Keratinocyte (primary cell): ENCODE data around the gene TBC1D4. TPM values are rescaled to one million over a fixed set of nuclear protein-coding genes. Genes with fewer than 3 reads are reported as not detected.

Source experiments
- DNase-seq: peaks from one replicate; pipeline ENCODE4 v3.0.0-alpha.2; 2011; ENCODE audit warnings: low read depth, missing footprints, low spot score
- FAIRE-seq: peaks from 2 replicates; lab custom pipeline; 2011; peaks lifted over from hg19 to GRCh38; lab: Jason Lieb, UNC
- H2AFZ ChIP-seq: 2 replicates; pipeline ENCODE4 v1.6.0; 2012; ENCODE audit warnings: low read length, control low read depth, inconsistent platforms; ENCODE audit not compliant: control insufficient read depth
- H3K27ac ChIP-seq: 2 replicates; pipeline ENCODE4 v1.5.1; 2011; ENCODE audit warnings: low read length; ENCODE audit not compliant: control insufficient read depth, insufficient read depth
- H3K27me3 ChIP-seq: 3 replicates; pipeline ENCODE4 v1.6.0; 2011; ENCODE audit warnings: low read length; ENCODE audit not compliant: control insufficient read depth, insufficient read depth; ENCODE audit errors: extremely low read depth
- H3K36me3 ChIP-seq, 2 experiments: 2 replicates in 1 of 2; 3 replicates in 1 of 2; pipeline ENCODE4 v1.5.1; 2011; ENCODE audit warnings: low read length in 2 of 2, mild to moderate bottlenecking in 1 of 2; ENCODE audit not compliant: control insufficient read depth in 2 of 2, insufficient read depth in 2 of 2; ENCODE audit errors: extremely low read depth in 1 of 2
- H3K4me1 ChIP-seq: 3 replicates; pipeline ENCODE4 v1.5.1; 2011; ENCODE audit warnings: low read length; ENCODE audit not compliant: control insufficient read depth, insufficient read depth; ENCODE audit errors: extremely low read depth
- H3K4me2 ChIP-seq: 3 replicates; pipeline ENCODE4 v1.6.0; 2011; ENCODE audit warnings: low read depth, low read length; ENCODE audit not compliant: control insufficient read depth, insufficient read depth; ENCODE audit errors: extremely low read depth
- H3K4me3 ChIP-seq, 3 experiments: fragments of 200-600 bp in 1 of 3; sonication (generic) in 1 of 3; 2 replicates in 2 of 3; 3 replicates in 1 of 3; pipeline ENCODE4 v1.5.1; 2011 to 2016; ENCODE audit warnings: low read length in 3 of 3, mild to moderate bottlenecking in 3 of 3, control low read depth in 2 of 3, inconsistent platforms in 1 of 3, low read depth in 1 of 3, mixed read lengths in 1 of 3, mixed run types in 1 of 3, moderate library complexity in 1 of 3; ENCODE audit not compliant: control insufficient read depth in 2 of 3, insufficient read depth in 2 of 3; ENCODE audit errors: extremely low read depth in 1 of 3
- H3K79me2 ChIP-seq: 2 replicates; pipeline ENCODE4 v1.6.0; 2012; ENCODE audit warnings: low read length; ENCODE audit not compliant: control insufficient read depth, insufficient read depth
- H3K9ac ChIP-seq: 3 replicates; pipeline ENCODE4 v1.6.0; 2011; ENCODE audit warnings: low read length; ENCODE audit not compliant: control insufficient read depth, insufficient read depth; ENCODE audit errors: extremely low read depth
- H3K9me1 ChIP-seq: 3 replicates; pipeline ENCODE4 v1.6.0; 2011; ENCODE audit warnings: low read length; ENCODE audit not compliant: control insufficient read depth, insufficient read depth; ENCODE audit errors: extremely low read depth
- H3K9me3 ChIP-seq: 2 replicates; pipeline ENCODE4 v1.5.1; 2012; ENCODE audit warnings: low read depth, low read length; ENCODE audit not compliant: control insufficient read depth
- H4K20me1 ChIP-seq: 3 replicates; pipeline ENCODE4 v1.6.0; 2011; ENCODE audit warnings: low read length; ENCODE audit not compliant: control insufficient read depth, insufficient read depth; ENCODE audit errors: extremely low read depth
- EZH2 ChIP-seq: IDR thresholded peaks from one replicate; pipeline ENCODE4 v1.6.1; 2012; ENCODE audit warnings: inconsistent platforms, mild to moderate bottlenecking, low read length, moderate library complexity
- dilution Hi-C: fragments of 300-500 bp; cut with MboI; formaldehyde crosslinking; loops from one replicate; pipeline ENCODE4 v1.7.0; 2020; ENCODE audit warnings: low sequenced_read_pairs; ENCODE audit not compliant: extremely low pct_ligation_motif_present
- polyA plus RNA-seq, 5 experiments: library from polyadenylated mRNA; depleted of rRNA in 3 of 5; stranded (reverse) in 3 of 5; stranded (forward) in 1 of 5; unstranded in 1 of 5; fragments of >200 nt; gene quantifications; 1 replicate in 1 of 5; 2 replicates in 3 of 5; 3 replicates in 1 of 5; pipeline versions ENCODE4 v1.2.1 to v1.2.3, GENCODE V29; 2011 to 2012; ENCODE audit warnings: missing spikeins in 2 of 5, low read depth in 1 of 5, low replicate concordance in 1 of 5
- TF ChIP-seq, protein P1 (sequence below), 3 experiments: IDR thresholded peaks in 1 of 3; conservative IDR thresholded peaks in 1 of 3; optimal IDR thresholded peaks in 1 of 3; 2 replicates in 2 of 3; 3 replicates in 1 of 3; pipeline versions ENCODE3 to v1.5.1; 2011; ENCODE audit warnings: low read length in 3 of 3, mild to moderate bottlenecking in 3 of 3, moderate library complexity in 2 of 3, control low read depth in 1 of 3, inconsistent platforms in 1 of 3; ENCODE audit not compliant: insufficient read depth in 2 of 3; ENCODE audit errors: extremely low read depth in 1 of 3

Gene TBC1D4
- polyA plus RNA-seq, 1 donor (not counting 4 experiments of a cell fraction or from before 2014, with no cell fraction given), result 14.2 TPM

DNA sequence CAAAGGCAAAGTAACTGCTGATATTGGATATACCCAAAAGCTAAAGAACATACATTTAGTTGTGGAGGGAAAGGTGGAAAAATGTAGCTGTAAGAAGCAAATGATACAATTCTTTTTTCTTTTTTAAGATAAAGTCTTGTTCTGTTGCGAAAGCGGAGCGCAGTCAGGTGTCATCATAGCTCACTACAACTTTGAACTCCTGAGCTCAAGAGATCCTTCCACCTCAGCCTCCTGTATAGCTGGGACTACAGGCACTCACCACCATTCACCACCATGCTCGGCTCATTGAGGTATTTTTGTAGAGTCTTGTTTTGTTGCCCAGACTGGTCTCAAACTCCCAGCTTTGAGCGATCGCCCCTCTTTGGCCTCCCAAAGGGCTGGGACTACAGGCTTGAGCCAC, 38.0 kb downstream of the TBC1D4 start:
- Histone ChIP-seq H3K27me3 (no peaks in the 10 kb centered on the region), H3K27ac (no peak overlapping the region), H3K9me3 (no peaks in the 10 kb centered on the region), H4K20me1 (no peaks in the 10 kb centered on the region), H3K9ac (no peak overlapping the region), H3K4me3 (no peak overlapping the region), H3K79me2 (peaks cover 2% of the 10 kb centered on the region), H3K9me1 (no peaks in the 10 kb centered on the region), H3K4me1 (peaks cover 4% of the 10 kb centered on the region), H3K4me2 (no peak overlapping the region), H3K36me3 (no peaks in the 10 kb centered on the region), H2AFZ (no peak overlapping the region)
- FAIRE-seq (no peak), DNase-seq (no peak)
- dilution Hi-C loops, result no loop called here
- TF ChIP-seq, protein P1, sequence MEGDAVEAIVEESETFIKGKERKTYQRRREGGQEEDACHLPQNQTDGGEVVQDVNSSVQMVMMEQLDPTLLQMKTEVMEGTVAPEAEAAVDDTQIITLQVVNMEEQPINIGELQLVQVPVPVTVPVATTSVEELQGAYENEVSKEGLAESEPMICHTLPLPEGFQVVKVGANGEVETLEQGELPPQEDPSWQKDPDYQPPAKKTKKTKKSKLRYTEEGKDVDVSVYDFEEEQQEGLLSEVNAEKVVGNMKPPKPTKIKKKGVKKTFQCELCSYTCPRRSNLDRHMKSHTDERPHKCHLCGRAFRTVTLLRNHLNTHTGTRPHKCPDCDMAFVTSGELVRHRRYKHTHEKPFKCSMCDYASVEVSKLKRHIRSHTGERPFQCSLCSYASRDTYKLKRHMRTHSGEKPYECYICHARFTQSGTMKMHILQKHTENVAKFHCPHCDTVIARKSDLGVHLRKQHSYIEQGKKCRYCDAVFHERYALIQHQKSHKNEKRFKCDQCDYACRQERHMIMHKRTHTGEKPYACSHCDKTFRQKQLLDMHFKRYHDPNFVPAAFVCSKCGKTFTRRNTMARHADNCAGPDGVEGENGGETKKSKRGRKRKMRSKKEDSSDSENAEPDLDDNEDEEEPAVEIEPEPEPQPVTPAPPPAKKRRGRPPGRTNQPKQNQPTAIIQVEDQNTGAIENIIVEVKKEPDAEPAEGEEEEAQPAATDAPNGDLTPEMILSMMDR (optimal IDR thresholded peaks at IDR 0.05 in 1 of 3, IDR thresholded peaks at IDR 0.05 in 1 of 3, conservative IDR thresholded peaks at IDR 0.05 in 1 of 3; ENCODE audit: extremely low read depth in 1 of 3, insufficient read depth in 2 of 3, low read length in 3 of 3), result no peak
- no peak for TF ChIP-seq EZH2

DNA sequence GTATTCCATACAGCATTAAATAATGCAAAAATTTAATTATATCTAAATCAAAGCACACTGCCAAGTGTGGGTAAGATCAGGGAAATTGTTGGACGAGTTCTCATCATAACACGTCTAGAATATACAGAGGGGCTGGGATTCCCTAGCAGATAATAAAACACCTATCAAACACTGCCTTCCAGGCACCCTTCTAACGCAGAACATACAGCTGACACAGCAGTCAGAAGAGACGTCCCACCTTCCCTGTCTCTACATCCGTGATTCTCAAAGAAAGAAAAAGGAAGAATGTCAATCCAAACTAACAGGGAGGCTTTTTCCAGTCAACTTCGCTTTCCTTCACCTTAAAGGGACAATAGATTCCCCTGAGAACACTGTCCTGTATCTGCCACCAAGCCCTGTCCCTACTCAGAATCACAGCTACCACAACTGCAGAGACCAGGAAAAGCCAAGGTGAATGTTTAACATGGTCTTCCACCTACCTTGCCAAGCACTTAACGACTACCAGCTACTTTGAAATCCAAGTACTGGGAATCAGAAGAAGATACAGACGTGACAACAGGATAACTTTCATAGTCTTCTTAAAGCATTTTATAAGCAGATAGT, 38.5 kb downstream of the TBC1D4 start:
- FAIRE-seq, result no peak
- Histone ChIP-seq H3K36me3 (no peaks in the 10 kb centered on the region), H3K9me3 (no peaks in the 10 kb centered on the region), H3K27ac (no peak overlapping the region), H3K4me2 (no peak overlapping the region), H4K20me1 (no peaks in the 10 kb centered on the region), H2AFZ (no peak overlapping the region), H3K27me3 (no peaks in the 10 kb centered on the region), H3K4me3 (no peak overlapping the region), H3K9ac (no peak overlapping the region), H3K4me1 (peaks cover 4% of the 10 kb centered on the region), H3K79me2 (peaks cover 2% of the 10 kb centered on the region), H3K9me1 (no peaks in the 10 kb centered on the region)
- dilution Hi-C loops, result no loop called here
- TF ChIP-seq, protein P1 (optimal IDR thresholded peaks at IDR 0.05 in 1 of 3, IDR thresholded peaks at IDR 0.05 in 1 of 3, conservative IDR thresholded peaks at IDR 0.05 in 1 of 3; ENCODE audit: extremely low read depth in 1 of 3, insufficient read depth in 2 of 3, low read length in 3 of 3), result no peak
- no peak for TF ChIP-seq EZH2
- DNase-seq, result no peak
